ENCODE data around the gene ZNF219. TPM values are rescaled to one million over a fixed set of nuclear protein-coding genes. Genes with fewer than 3 reads are reported as not detected.

The ZNF219 gene
- total and polyA plus RNA-seq, 10 donors = 5.5 to 26.7 (median 12.1) TPM

DNA sequence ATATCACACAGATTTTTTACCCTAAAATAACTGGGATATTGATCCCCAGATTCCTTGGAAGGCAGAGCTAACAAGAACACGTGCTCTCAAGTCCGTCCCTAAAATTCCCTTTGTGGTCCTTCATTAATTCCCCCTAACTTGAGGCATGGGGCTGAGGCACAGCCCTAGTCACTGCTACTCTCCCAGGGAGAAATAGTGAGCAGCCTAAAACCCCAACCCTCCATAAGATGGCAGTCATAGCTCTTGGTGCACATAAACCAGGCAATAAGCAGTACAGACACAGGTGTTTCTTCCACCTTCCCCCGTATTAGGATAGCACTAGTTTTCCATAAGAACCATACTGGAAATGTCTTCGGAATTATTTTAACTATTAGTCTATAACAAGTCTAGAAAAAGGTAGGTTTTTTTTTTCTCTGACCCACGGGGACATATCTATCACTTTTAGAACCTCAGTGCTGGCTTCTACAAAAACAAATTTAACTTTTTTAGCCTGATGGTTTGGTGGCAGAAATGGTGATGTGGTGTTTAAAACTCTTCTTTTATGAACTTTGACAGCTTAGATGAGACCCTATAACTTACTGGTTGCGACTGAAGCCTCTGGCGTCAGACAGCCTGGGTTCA lies 31.5 kb downstream of the ZNF219 start:
- Histone ChIP-seq H3K9me3 (no peaks in the 10 kb centered on the region), H3K4me1 (peaks cover 25 to 48% (median 39%) of the 10 kb centered on the region in 6 donors), H3K36me3 (no peaks in the 10 kb centered on the region), H3K4me3 (no peak overlapping the region), H3K27ac (no peak overlapping the region), H3K27me3 (replicated peaks in 1 of 7) (peaks cover 0 to 62% (median 17%) of the 10 kb centered on the region in 7 donors)
- no peak for DNase-seq
- WGBS, 5 donors = 60 to 84% (median 75%) methylated on average over 7 of the region's 7 CpGs
- intact Hi-C loops (cut with DNase I; ENCODE audit: low total_unique reads) = no loop called here
- TF ChIP-seq POLR2AphosphoS5 (IDR thresholded peaks at IDR 0.05) (no peak), CTCF (IDR thresholded peaks at IDR 0.05 in 8 of 11, conservative IDR thresholded peaks at IDR 0.05 in 3 of 11) (peak in 1 of 11 experiments; percentile 9)

GRCh38 chr14:21063479-21063878 lies 35.0 kb downstream of the ZNF219 start:
- Histone ChIP-seq H3K9me3 (no peaks in the 10 kb centered on the region), H3K4me3 (no peak overlapping the region), H3K27me3 (replicated peaks in 1 of 7) (peaks cover 0 to 27% (median 0%) of the 10 kb centered on the region in 7 donors), H3K36me3 (no peaks in the 10 kb centered on the region), H3K4me1 (peaks cover 2 to 18% (median 8%) of the 10 kb centered on the region in 6 donors), H3K27ac (peak overlapping the region in 1 of 8 donors; percentile 74)
- intact Hi-C loops (cut with DNase I; ENCODE audit: low total_unique reads) = no loop called here
- DNase-seq = no peak
- 73 to 84% (median 78%) methylated on average over 3 of the region's 3 CpGs for WGBS, 5 donors
- TF ChIP-seq POLR2A (IDR thresholded peaks at IDR 0.05) = no peak
- TF ChIP-seq POLR2AphosphoS5 (IDR thresholded peaks at IDR 0.05) = no peak
- no peak for TF ChIP-seq CTCF (IDR thresholded peaks at IDR 0.05 in 8 of 11, conservative IDR thresholded peaks at IDR 0.05 in 3 of 11)

GRCh38 chr14:21061347-21061668 lies 37.1 kb downstream of the ZNF219 start:
- H3K36me3 ChIP-seq = no peaks in the 10 kb centered on the region
- no peak for TF ChIP-seq CTCF (IDR thresholded peaks at IDR 0.05 in 8 of 11, conservative IDR thresholded peaks at IDR 0.05 in 3 of 11)
- no peak for TF ChIP-seq POLR2AphosphoS5 (IDR thresholded peaks at IDR 0.05)
- TF ChIP-seq POLR2A (IDR thresholded peaks at IDR 0.05) = no peak
- no peak for DNase-seq
- no peak overlapping the region for H3K4me3 ChIP-seq
- intact Hi-C loops (cut with DNase I; ENCODE audit: low total_unique reads) = no loop called here
- WGBS, 5 donors = 79 to 94% (median 81%) methylated on average over 3 of the region's 3 CpGs
- H3K9me3 ChIP-seq = no peaks in the 10 kb centered on the region
- peaks cover 0 to 14% (median 0%) of the 10 kb centered on the region in 7 donors for H3K27me3 ChIP-seq (replicated peaks in 1 of 7)
- peaks cover 0 to 33% (median 19%) of the 10 kb centered on the region in 6 donors for H3K4me1 ChIP-seq
- no peak overlapping the region for H3K27ac ChIP-seq

- Histone ChIP-seq H3K4me3 (no peak overlapping the region), H3K9me3 (no peaks in the 10 kb centered on the region), H3K4me1 (peaks cover 0 to 38% (median 22%) of the 10 kb centered on the region in 6 donors), H3K27ac (no peak overlapping the region), H3K36me3 (no peaks in the 10 kb centered on the region), H3K27me3 (replicated peaks in 1 of 7) (peaks cover 0 to 10% (median 0%) of the 10 kb centered on the region in 7 donors)
- intact Hi-C loops (cut with DNase I; ENCODE audit: low total_unique reads) = no loop called here
- no peak for DNase-seq
- TF ChIP-seq CTCF (IDR thresholded peaks at IDR 0.05 in 8 of 11, conservative IDR thresholded peaks at IDR 0.05 in 3 of 11) (no peak), POLR2A (IDR thresholded peaks at IDR 0.05) (no peak), POLR2AphosphoS5 (IDR thresholded peaks at IDR 0.05) (no peak)
- WGBS, 5 donors = 76 to 91% (median 86%) methylated on average over 13 of the region's 13 CpGs
Observed at GRCh38 chr14:21060614-21061346, 37.7 kb downstream of the ZNF219 start.
